NCI-H2107 treated with DMSO at 0.1 percent for 48 hours (cell line): ENCODE measurements around the gene AXIN2.

Experiments used
- DNase-seq: peaks from one replicate; lab custom pipeline; 2025; ENCODE audit not compliant: unreplicated experiment; lab: John Stamatoyannopoulos, UW

AXIN2 gene

GRCh38 chr17:65584604-65585521, 23.4 kb upstream of the AXIN2 start:
- DNase-seq = no peak

DNA sequence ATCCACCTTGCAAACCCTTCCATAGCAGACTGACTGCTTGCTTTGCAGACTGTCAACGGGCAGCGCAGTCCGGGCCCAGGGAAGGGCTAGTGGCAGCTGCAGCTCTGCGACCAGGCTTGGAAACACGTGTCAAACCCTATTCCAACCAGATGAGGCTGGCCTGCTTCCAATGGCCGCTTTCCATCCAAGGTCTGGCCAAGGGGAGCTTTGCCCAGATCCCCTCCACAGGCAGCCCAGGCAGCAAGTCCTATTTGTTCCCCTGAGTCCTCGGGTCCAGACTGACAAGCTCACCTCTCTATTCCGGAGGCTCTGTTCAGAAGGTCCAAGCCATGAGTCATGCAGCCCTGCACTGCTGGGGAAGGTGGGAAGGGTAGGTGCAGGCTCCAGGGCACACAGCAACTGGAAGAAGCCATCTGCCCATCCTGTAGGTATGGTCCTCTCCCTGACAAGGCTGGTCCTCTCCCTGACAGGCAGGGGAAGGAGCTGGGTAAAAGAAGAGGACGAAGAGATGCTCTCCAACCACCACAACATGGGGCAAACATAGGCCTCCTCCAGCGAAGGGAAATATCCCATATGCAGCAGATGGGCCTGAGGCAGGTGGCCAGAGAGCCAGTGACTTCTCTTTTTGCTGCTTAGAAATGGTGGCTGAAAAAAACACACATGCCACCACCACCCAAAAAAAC, 22.6 kb upstream of the AXIN2 start:
- DNase-seq = no peak

- no peak for DNase-seq
Observed at GRCh38 chr17:65576939-65577338, 15.5 kb upstream of the AXIN2 start.

DNA sequence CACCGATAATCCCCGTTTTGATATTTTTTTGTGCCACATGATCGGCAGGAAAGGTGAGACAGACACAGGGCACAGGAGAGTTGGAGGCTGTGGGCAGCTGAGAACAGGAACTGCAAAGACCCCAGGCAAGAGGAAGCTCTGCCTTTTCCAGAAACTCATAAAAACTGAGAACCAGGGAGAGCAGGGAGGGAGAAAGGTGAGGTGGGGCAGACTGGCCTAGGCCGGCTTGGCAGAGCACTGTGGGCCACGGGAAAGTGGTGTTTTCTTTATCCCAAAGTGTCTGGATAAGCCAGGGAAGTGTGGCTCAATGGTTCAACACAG, 11.8 kb upstream of the AXIN2 start:
- no peak for DNase-seq

DNA sequence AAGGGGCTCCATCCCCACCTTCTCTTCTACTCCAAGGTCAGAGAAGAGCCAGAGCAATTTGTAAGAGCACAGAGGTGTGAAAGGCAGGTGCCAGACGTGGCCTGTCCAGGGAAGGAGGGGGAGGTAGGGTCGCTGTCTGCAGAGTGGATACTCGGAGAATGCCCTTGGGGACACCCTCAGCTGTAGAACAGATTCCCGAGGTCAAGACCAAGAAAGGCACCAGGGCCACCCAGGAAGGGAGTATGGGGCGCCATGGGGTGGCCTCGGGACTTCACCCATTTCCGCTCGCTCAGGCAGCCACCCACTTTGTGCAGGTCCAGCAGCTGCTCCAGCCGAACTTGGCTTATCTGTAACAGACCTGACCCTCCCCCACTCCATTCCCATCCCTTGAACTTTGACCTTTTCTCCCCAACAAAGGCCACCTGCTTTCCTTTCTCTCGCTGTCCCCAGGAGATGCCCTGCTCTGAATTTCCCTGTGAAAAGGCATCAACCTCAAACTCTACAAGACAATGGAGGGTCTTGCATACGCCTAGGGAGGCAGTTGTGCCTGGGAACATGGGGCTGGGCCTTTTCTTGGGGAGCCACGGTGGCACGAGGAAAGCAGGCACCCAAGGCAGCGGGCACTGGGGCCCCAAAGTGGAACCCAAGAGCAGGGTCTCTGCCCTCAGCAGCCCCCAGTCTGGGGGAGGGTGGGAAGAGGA, 11.3 kb upstream of the AXIN2 start:
- no peak for DNase-seq

- DNase-seq = no peak
Observed at GRCh38 chr17:65572186-65572580, 10.7 kb upstream of the AXIN2 start.

- DNase-seq = no peak
Observed at GRCh38 chr17:65568918-65569317, 7.5 kb upstream of the AXIN2 start.

GRCh38 chr17:65567566-65567965, 6.1 kb upstream of the AXIN2 start:
- no peak for DNase-seq

DNA sequence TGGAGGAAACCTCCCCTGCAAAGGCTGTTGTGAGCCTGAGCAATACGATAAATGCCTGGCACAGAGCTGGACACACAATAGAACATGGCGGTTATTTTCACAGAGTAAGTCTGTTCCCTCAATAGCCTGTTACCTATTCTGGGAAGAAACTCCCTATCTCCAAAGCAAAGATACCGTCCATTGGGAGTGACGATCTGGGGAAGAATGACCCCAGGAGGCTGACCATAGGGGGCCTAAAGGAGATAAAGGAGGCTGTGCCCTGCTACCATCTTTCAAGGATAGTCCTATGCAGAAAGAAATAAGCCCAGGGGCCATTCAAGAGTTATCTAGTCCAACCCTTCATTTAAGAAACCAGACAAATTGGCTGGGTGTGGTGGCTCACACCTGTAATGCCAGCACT, 4.1 kb upstream of the AXIN2 start:
- DNase-seq = no peak

DNA sequence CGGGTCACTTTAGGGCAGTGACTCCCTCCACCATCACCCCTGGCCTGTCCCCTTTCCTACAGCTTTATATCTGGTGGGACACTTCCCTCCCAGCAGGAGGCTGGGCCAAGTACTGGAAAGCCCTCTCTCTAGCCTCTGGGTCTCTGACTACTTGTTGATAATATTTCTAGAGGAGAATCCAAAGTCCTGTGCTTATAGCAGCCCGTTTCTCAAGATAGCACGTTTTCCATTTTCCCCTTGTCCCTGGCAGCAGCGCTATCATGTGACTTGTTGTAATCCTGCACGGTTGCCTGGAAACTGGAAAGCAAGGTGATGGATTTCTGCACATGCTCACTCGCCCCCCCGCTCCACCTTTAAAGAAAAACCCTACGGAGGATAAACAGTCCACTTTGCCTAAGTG, 3.3 kb upstream of the AXIN2 start:
- peak; percentile 74 for DNase-seq

DNA sequence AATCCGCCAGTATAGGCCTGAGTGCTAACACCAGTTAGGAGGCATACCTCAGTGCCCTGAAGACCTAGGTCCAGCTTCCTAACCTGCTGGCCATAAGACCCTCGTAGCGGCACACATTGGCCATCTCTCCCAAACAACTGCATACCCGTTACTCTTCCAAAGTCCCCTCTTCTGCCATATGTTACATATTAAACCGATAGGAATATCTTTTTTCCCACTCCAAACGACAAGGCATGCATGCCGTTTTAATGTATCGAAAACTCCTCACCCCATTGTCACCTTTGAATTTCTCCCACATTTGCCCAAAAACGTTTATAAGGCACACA, 721 bp upstream of the AXIN2 start:
- no peak for DNase-seq

GRCh38 chr17:65560628-65561451, 608 bp downstream of the AXIN2 start:
- peak; percentile 61 for DNase-seq

GRCh38 chr17:65559804-65560627, 1.4 kb downstream of the AXIN2 start:
- DNase-seq = no peak

GRCh38 chr17:65559461-65559803, 2.0 kb downstream of the AXIN2 start:
- no peak for DNase-seq

GRCh38 chr17:65558683-65559460, 2.6 kb downstream of the AXIN2 start:
- DNase-seq = no peak

GRCh38 chr17:65558311-65558682, 3.2 kb downstream of the AXIN2 start:
- DNase-seq = no peak

- no peak for DNase-seq
Observed at GRCh38 chr17:65557349-65558310, 3.8 kb downstream of the AXIN2 start.

DNA sequence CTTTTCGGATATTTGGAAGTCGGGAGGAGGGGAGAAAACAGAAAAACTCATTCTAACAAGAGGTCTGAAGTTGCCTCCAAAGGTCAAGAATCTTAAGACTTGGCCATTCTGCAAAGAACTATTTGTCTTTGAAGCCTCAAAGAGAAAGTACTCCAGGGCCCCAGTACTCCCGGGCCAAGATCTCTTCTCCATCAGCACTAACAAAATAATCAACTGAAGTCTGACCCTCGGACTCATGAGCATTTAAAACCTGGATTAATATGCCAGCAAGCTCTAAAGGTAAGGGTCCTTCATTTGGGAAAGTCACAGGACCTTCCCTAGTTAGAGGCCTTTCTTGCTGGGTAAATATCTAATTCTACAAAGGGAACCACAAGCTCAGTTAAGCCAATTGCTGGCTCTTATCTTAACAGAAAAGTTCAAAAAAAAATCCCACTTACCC, 4.5 kb downstream of the AXIN2 start:
- no peak for DNase-seq
